ENCODE results near the gene KIF20A.
"Not testable (repeated sequence)": the region's sequence is repeated elsewhere in the genome, so short reads cannot be mapped to it uniquely, and the experiment has no call there.

The KIF20A gene

GRCh38 chr5:138188626-138189025 lies 9.7 kb downstream of the KIF20A start:
- no peak for DNase-seq

- no peak for DNase-seq
Observed at GRCh38 chr5:138192826-138193225, 13.9 kb downstream of the KIF20A start.

- not testable (repeated sequence) for DNase-seq
Observed at GRCh38 chr5:138193859-138194258, 14.9 kb downstream of the KIF20A start.

GRCh38 chr5:138210985-138211384 lies 32.1 kb downstream of the KIF20A start:
- no peak for DNase-seq

- peak; percentile 61 for DNase-seq
Observed at GRCh38 chr5:138212828-138213160, 33.9 kb downstream of the KIF20A start.

GRCh38 chr5:138213161-138214029 lies 34.5 kb downstream of the KIF20A start, which contains the start of gene CDC23:
Gene CDC23 (minus strand): TSS chr5:138213323. CDS start chr5:138213312, 11 bp downstream.
- DNase-seq = peak; percentile 100

- peak; percentile 9 for DNase-seq
Observed at GRCh38 chr5:138216799-138217198, 37.9 kb downstream of the KIF20A start.

GRCh38 chr5:138223532-138223931 lies 44.6 kb downstream of the KIF20A start:
- DNase-seq = no peak

GRCh38 chr5:138224712-138225111 lies 45.8 kb downstream of the KIF20A start:
- no peak for DNase-seq

GRCh38 chr5:138226910-138227309 lies 48.0 kb downstream of the KIF20A start:
- no peak for DNase-seq

- no peak for DNase-seq
Observed at GRCh38 chr5:138229387-138229786, 50.5 kb downstream of the KIF20A start.

- peak; percentile 33 for DNase-seq
Observed at GRCh38 chr5:138230261-138230660, 51.3 kb downstream of the KIF20A start.

GRCh38 chr5:138230981-138231589 lies 52.2 kb downstream of the KIF20A start:
- peak; percentile 93 for DNase-seq

GRCh38 chr5:138233280-138233679 lies 54.4 kb downstream of the KIF20A start:
- DNase-seq = peak; percentile 12

GRCh38 chr5:138234651-138235050 lies 55.7 kb downstream of the KIF20A start:
- no peak for DNase-seq

Measured in NCI-H69 (cell line).